K562 (cell line): ENCODE measurements around the gene S100P. TPM values are rescaled to one million over a fixed set of nuclear protein-coding genes. Genes with fewer than 3 reads are reported as not detected.

Experiments used
- ATF1 ChIP-seq, 2 experiments: fragments of 450-650 bp in 1 of 2; IDR thresholded peaks; 2 replicates each; pipeline ENCODE4 v1.6.1; 2016; ENCODE audit warnings: missing compliant biosample characterization in 1 of 2, missing genetic modification characterization in 1 of 2
- ESRRA ChIP-seq: fragments of 450-650 bp; IDR thresholded peaks from 2 replicates; pipeline ENCODE4 v1.6.1; 2014; ENCODE audit warnings: low read depth, mild to moderate bottlenecking, moderate library complexity, borderline replicate concordance
- JUND ChIP-seq, 2 experiments: IDR thresholded peaks; 2 replicates in 1 of 2; 3 replicates in 1 of 2; pipeline ENCODE4 v1.6.1; 2011; ENCODE audit warnings: borderline replicate concordance in 2 of 2, low read depth in 2 of 2, low read length in 2 of 2, improper control_type of control experiment in 1 of 2, missing biosample characterization in 1 of 2, missing genetic modification characterization in 1 of 2, missing genetic modification reagents in 1 of 2
- NFYB ChIP-seq: IDR thresholded peaks from 2 replicates; pipeline ENCODE4 v1.6.1; 2011; ENCODE audit warnings: mild to moderate bottlenecking, moderate library complexity; ENCODE audit not compliant: insufficient read length; ENCODE audit errors: extremely low read depth
- RHOXF2B ChIP-seq: fragments of 250-450 bp; sonication (Bioruptor Pico); conservative IDR thresholded peaks from 2 replicates; pipeline ENCODE4 v1.5.1; 2021
- SMAD4 ChIP-seq: fragments of 250-450 bp; sonication (Bioruptor Pico); conservative IDR thresholded peaks from 2 replicates; pipeline ENCODE4 v1.8.0; 2021; ENCODE audit warnings: inconsistent platforms, mild to moderate bottlenecking, moderate library complexity
- ZNF57 ChIP-seq: fragments of 450-650 bp; formaldehyde crosslinking; IDR thresholded peaks from 2 replicates; pipeline ENCODE4 v1.4.0; 2020; ENCODE audit warnings: mild to moderate bottlenecking, moderate library complexity
- polyA plus RNA-seq, 8 experiments: library from polyadenylated mRNA; depleted of rRNA in 4 of 8; stranded (reverse) in 5 of 8; unstranded in 3 of 8; fragments of >200 nt; fragmentation: Nextera tagmentation in 2 of 8; fragmentation: Illumina TruSeq in 1 of 8; extraction: Ambion mirVana in 2 of 8; extraction: Trizol in 1 of 8; gene quantifications; 2 replicates each; pipeline versions ENCODE4 v1.2.1 to v1.2.3, GENCODE V29; 2011 to 2014; ENCODE audit warnings: inconsistent platforms in 1 of 8, missing spikeins in 1 of 8
- total RNA-seq, 7 experiments: library from RNA; depleted of rRNA in 6 of 7; stranded (reverse); fragments of >200 nt in 6 of 7; fragmentation: Illumina TruSeq in 2 of 7; extraction: Trizol in 2 of 7; gene quantifications; 2 replicates each; pipeline versions ENCODE4 v1.2.1 to v1.2.3, GENCODE V29; 2011 to 2021; ENCODE audit warnings: low replicate concordance in 1 of 7
- TF ChIP-seq, protein P1 (sequence below), 2 experiments: IDR thresholded peaks in 1 of 2; conservative IDR thresholded peaks in 1 of 2; 2 replicates each; pipeline ENCODE4 v1.6.1; 2016; ENCODE audit warnings: low read depth in 2 of 2, mild to moderate bottlenecking in 1 of 2, missing compliant biosample characterization in 1 of 2, missing genetic modification characterization in 1 of 2, moderate library complexity in 1 of 2
- TF ChIP-seq, protein P2 (sequence below): fragments of 450-650 bp; IDR thresholded peaks from 2 replicates; pipeline ENCODE4 v1.6.1; 2016; ENCODE audit warnings: mild to moderate bottlenecking, moderate library complexity

Gene S100P
- total and polyA plus RNA-seq, 9 of the 15 experiments (the other 6 are each of a cell fraction or from before 2014, with no cell fraction given), result 4.1 to 23.8 (median 7.5) TPM

DNA sequence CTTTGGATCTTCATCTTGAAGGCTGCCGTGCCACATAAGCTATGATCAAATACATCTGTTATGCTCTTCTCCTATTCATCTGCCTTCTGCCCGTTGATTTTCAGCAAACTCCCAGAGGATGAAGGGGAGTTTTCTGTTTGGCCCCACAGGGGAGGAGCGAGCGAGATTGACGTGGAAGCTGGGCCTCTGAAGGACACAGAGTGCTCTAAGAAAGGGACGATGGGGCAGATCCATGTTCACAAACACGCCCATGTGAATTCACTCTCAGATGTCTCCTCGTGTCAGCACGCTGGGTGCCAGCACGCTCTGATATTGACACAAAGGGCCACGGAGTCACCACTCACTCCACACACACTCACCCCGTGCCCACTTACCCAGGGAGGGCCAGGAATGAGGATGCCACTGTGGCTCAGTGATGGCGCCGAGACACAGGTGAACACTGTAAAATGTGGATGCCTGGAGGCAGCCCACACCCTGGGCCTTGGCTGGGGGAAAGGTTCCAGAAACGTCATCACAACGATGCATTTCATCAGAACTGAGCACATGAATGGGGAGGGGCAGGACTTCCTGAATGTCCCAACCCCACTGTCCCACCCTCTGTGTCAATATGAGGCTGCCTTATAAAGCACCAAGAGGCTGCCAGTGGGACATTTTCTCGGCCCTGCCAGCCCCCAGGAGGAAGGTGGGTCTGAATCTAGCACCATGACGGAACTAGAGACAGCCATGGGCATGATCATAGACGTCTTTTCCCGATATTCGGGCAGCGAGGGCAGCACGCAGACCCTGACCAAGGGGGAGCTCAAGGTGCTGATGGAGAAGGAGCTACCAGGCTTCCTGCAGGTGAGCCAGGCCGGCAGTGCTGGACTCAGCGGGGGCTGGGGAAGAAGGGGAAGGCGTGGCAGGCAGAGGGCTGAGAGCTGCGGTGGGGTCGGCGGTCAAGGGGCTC lies at the start of gene S100P (continued):
- TF ChIP-seq, protein P1, sequence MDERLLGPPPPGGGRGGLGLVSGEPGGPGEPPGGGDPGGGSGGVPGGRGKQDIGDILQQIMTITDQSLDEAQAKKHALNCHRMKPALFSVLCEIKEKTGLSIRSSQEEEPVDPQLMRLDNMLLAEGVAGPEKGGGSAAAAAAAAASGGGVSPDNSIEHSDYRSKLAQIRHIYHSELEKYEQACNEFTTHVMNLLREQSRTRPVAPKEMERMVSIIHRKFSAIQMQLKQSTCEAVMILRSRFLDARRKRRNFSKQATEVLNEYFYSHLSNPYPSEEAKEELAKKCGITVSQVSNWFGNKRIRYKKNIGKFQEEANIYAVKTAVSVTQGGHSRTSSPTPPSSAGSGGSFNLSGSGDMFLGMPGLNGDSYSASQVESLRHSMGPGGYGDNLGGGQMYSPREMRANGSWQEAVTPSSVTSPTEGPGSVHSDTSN (CRISPR knock-in tag; IDR thresholded peaks at IDR 0.05; ENCODE audit: low read depth), result no peak
- TF ChIP-seq, protein P1 (tag; conservative IDR thresholded peaks at IDR 0.05; ENCODE audit: low read depth), result no peak
- TF ChIP-seq ATF1 (CRISPR knock-in tag; IDR thresholded peaks at IDR 0.05) (no peak; the same call in 1 of the 2 replicates), ATF1 (tag; IDR thresholded peaks at IDR 0.05) (peak; percentile 75), NFYB (no peak), ZNF57 (CRISPR knock-in tag) (no peak), RHOXF2B (CRISPR knock-in tag) (no peak), SMAD4 (CRISPR knock-in tag) (peak; percentile 70), ESRRA (no peak), JUND (IDR thresholded peaks at IDR 0.05; ENCODE audit: borderline replicate concordance, low read depth, low read length) (peak; percentile 62), JUND (tag; IDR thresholded peaks at IDR 0.05; ENCODE audit: borderline replicate concordance, low read depth, low read length) (no peak)
- TF ChIP-seq, protein P2, sequence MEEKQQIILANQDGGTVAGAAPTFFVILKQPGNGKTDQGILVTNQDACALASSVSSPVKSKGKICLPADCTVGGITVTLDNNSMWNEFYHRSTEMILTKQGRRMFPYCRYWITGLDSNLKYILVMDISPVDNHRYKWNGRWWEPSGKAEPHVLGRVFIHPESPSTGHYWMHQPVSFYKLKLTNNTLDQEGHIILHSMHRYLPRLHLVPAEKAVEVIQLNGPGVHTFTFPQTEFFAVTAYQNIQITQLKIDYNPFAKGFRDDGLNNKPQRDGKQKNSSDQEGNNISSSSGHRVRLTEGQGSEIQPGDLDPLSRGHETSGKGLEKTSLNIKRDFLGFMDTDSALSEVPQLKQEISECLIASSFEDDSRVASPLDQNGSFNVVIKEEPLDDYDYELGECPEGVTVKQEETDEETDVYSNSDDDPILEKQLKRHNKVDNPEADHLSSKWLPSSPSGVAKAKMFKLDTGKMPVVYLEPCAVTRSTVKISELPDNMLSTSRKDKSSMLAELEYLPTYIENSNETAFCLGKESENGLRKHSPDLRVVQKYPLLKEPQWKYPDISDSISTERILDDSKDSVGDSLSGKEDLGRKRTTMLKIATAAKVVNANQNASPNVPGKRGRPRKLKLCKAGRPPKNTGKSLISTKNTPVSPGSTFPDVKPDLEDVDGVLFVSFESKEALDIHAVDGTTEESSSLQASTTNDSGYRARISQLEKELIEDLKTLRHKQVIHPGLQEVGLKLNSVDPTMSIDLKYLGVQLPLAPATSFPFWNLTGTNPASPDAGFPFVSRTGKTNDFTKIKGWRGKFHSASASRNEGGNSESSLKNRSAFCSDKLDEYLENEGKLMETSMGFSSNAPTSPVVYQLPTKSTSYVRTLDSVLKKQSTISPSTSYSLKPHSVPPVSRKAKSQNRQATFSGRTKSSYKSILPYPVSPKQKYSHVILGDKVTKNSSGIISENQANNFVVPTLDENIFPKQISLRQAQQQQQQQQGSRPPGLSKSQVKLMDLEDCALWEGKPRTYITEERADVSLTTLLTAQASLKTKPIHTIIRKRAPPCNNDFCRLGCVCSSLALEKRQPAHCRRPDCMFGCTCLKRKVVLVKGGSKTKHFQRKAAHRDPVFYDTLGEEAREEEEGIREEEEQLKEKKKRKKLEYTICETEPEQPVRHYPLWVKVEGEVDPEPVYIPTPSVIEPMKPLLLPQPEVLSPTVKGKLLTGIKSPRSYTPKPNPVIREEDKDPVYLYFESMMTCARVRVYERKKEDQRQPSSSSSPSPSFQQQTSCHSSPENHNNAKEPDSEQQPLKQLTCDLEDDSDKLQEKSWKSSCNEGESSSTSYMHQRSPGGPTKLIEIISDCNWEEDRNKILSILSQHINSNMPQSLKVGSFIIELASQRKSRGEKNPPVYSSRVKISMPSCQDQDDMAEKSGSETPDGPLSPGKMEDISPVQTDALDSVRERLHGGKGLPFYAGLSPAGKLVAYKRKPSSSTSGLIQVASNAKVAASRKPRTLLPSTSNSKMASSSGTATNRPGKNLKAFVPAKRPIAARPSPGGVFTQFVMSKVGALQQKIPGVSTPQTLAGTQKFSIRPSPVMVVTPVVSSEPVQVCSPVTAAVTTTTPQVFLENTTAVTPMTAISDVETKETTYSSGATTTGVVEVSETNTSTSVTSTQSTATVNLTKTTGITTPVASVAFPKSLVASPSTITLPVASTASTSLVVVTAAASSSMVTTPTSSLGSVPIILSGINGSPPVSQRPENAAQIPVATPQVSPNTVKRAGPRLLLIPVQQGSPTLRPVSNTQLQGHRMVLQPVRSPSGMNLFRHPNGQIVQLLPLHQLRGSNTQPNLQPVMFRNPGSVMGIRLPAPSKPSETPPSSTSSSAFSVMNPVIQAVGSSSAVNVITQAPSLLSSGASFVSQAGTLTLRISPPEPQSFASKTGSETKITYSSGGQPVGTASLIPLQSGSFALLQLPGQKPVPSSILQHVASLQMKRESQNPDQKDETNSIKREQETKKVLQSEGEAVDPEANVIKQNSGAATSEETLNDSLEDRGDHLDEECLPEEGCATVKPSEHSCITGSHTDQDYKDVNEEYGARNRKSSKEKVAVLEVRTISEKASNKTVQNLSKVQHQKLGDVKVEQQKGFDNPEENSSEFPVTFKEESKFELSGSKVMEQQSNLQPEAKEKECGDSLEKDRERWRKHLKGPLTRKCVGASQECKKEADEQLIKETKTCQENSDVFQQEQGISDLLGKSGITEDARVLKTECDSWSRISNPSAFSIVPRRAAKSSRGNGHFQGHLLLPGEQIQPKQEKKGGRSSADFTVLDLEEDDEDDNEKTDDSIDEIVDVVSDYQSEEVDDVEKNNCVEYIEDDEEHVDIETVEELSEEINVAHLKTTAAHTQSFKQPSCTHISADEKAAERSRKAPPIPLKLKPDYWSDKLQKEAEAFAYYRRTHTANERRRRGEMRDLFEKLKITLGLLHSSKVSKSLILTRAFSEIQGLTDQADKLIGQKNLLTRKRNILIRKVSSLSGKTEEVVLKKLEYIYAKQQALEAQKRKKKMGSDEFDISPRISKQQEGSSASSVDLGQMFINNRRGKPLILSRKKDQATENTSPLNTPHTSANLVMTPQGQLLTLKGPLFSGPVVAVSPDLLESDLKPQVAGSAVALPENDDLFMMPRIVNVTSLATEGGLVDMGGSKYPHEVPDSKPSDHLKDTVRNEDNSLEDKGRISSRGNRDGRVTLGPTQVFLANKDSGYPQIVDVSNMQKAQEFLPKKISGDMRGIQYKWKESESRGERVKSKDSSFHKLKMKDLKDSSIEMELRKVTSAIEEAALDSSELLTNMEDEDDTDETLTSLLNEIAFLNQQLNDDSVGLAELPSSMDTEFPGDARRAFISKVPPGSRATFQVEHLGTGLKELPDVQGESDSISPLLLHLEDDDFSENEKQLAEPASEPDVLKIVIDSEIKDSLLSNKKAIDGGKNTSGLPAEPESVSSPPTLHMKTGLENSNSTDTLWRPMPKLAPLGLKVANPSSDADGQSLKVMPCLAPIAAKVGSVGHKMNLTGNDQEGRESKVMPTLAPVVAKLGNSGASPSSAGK, result peak; percentile 61
